Measurements from ENCODE around the gene SOX10.

DNA sequence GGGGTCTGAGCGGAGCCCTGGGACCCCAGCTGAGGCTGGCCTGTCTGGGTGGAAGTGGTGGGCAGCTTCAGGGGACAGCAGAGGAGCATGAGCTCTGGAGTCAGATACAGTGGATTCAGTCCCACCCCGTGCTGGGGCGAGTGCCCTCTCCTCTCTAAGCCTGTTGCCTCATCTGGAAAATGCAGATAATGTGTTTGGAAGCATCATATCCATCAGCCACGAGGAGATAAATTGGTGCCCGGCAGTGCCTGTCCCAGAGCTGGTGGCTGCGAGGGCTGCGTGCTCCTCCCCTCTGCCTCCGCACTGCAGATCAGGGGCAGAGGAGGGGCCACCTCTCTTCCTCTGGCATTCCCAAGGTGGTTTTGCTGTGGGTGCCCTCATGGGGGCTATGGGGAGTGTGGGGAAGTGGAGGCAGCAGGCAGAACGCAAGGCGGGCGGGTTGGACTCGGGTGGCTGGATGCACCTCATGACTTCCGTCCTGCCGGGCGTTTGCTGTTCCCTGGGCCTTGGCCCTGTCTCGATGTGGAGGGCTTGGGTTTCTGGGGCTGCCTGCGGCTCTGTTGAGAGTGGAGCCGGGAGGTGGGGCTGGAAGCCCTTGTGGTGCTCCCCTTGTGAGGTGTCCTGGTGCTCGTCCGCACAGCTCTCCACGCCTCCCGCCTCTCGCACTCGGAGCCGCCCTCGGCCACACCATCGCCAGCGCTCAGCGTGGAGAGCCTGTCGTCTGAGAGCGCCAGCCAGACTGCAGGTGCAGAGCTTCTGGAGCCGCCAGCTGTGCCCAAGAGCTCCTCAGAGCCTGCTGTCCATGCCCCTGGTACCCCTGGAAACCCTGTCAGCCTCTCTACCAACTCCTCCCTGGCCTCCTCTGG lies 57.4 kb downstream of the SOX10 start:
- TF ChIP-seq, protein P1, sequence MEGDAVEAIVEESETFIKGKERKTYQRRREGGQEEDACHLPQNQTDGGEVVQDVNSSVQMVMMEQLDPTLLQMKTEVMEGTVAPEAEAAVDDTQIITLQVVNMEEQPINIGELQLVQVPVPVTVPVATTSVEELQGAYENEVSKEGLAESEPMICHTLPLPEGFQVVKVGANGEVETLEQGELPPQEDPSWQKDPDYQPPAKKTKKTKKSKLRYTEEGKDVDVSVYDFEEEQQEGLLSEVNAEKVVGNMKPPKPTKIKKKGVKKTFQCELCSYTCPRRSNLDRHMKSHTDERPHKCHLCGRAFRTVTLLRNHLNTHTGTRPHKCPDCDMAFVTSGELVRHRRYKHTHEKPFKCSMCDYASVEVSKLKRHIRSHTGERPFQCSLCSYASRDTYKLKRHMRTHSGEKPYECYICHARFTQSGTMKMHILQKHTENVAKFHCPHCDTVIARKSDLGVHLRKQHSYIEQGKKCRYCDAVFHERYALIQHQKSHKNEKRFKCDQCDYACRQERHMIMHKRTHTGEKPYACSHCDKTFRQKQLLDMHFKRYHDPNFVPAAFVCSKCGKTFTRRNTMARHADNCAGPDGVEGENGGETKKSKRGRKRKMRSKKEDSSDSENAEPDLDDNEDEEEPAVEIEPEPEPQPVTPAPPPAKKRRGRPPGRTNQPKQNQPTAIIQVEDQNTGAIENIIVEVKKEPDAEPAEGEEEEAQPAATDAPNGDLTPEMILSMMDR (IDR thresholded peaks at IDR 0.05): no peak
- TF ChIP-seq POLR2A (IDR thresholded peaks at IDR 0.05): no peak
